K562 (cell line): ENCODE results near the gene SLX4IP. TPM values are rescaled to one million over a fixed set of nuclear protein-coding genes. Genes with fewer than 3 reads are reported as not detected.
A peak's percentile ranks its signal among the peaks of the same experiment; 100 is the strongest.

Experiments used
- CBX1 ChIP-seq: sonication (generic); IDR thresholded peaks from 2 replicates; pipeline ENCODE4 v1.6.1; 2016; ENCODE audit warnings: antibody characterized with exemption, low read depth, mild to moderate bottlenecking
- DACH1 ChIP-seq: fragments of 450-650 bp; IDR thresholded peaks from 2 replicates; pipeline ENCODE4 v1.6.1; 2018; ENCODE audit not compliant: partially characterized antibody
- ELF1 ChIP-seq: fragments of 200-800 bp; sonication (Bioruptor generic); IDR thresholded peaks from 2 replicates; pipeline ENCODE4 v1.6.1; 2016; ENCODE audit warnings: missing genetic modification characterization, missing compliant biosample characterization
- FOS ChIP-seq: IDR thresholded peaks from 3 replicates; pipeline ENCODE4 v1.6.1; 2011; ENCODE audit not compliant: insufficient read length; ENCODE audit errors: extremely low read depth
- NCOA1 ChIP-seq: fragments of 450-650 bp; IDR thresholded peaks from 2 replicates; pipeline ENCODE4 v1.6.1; 2016; ENCODE audit warnings: low read depth
- NFRKB ChIP-seq: fragments of 450-650 bp; IDR thresholded peaks from 2 replicates; pipeline ENCODE4 v1.6.1; 2016; ENCODE audit warnings: low read depth
- OTX1 ChIP-seq: fragments of 450-650 bp; formaldehyde crosslinking; IDR thresholded peaks from 2 replicates; pipeline ENCODE4 v1.4.0; 2022; ENCODE audit warnings: mild to moderate bottlenecking
- PML ChIP-seq: IDR thresholded peaks from 2 replicates; pipeline ENCODE4 v1.6.1; 2012; ENCODE audit warnings: low read length, inconsistent platforms
- POLR2H ChIP-seq: IDR thresholded peaks from 2 replicates; pipeline ENCODE4 v1.6.1; 2016; ENCODE audit warnings: missing genetic modification characterization, low read depth, mild to moderate bottlenecking, control low read depth, missing compliant biosample characterization, moderate library complexity
- SNIP1 ChIP-seq: fragments of 450-650 bp; IDR thresholded peaks from 2 replicates; pipeline ENCODE4 v1.7.1; 2017; ENCODE audit warnings: low read depth, mild to moderate bottlenecking
- SNRNP70 ChIP-seq: fragments of 200-400 bp; formaldehyde crosslinking; optimal IDR thresholded peaks from 2 replicates; pipeline ENCODE3; 2017; ENCODE audit warnings: low read depth, low read length
- SUPT5H ChIP-seq: fragments of 450-650 bp; IDR thresholded peaks from 2 replicates; pipeline ENCODE4 v1.6.1; 2016
- TAF7 ChIP-seq: fragments of 450-650 bp; IDR thresholded peaks from 2 replicates; pipeline ENCODE4 v1.6.1; 2016; ENCODE audit warnings: missing genetic modification characterization, missing compliant biosample characterization
- TAL1 ChIP-seq: fragments of 450-650 bp; IDR thresholded peaks from 2 replicates; pipeline ENCODE4 v1.6.1; 2016; ENCODE audit warnings: mild to moderate bottlenecking
- TCF15 ChIP-seq: fragments of 250-450 bp; sonication (Bioruptor Pico); IDR thresholded peaks from 2 replicates; pipeline ENCODE4 v1.8.0; 2022; ENCODE audit warnings: moderate library complexity, mild to moderate bottlenecking, inconsistent platforms
- ZFP30 ChIP-seq: fragments of 250-450 bp; sonication (Bioruptor Pico); IDR thresholded peaks from 2 replicates; pipeline ENCODE4 v1.8.0; 2022; ENCODE audit warnings: moderate library complexity, mild to moderate bottlenecking, inconsistent platforms, borderline replicate concordance
- ZNF316 ChIP-seq: fragments of 450-650 bp; IDR thresholded peaks from 2 replicates; pipeline ENCODE4 v1.6.1; 2016
- ZNF586 ChIP-seq: fragments of 450-650 bp; formaldehyde crosslinking; conservative IDR thresholded peaks from 2 replicates; pipeline ENCODE4 v1.4.0; 2020; ENCODE audit warnings: mild to moderate bottlenecking, moderate library complexity
- ZNF592 ChIP-seq: fragments of 450-650 bp; IDR thresholded peaks from 2 replicates; pipeline ENCODE4 v1.6.1; 2017; ENCODE audit warnings: antibody characterized with exemption, mild to moderate bottlenecking
- polyA plus RNA-seq, 8 experiments: library from polyadenylated mRNA; depleted of rRNA in 4 of 8; stranded (reverse) in 5 of 8; unstranded in 3 of 8; fragments of >200 nt; fragmentation: Nextera tagmentation in 2 of 8; fragmentation: Illumina TruSeq in 1 of 8; extraction: Ambion mirVana in 2 of 8; extraction: Trizol in 1 of 8; gene quantifications; 2 replicates each; pipeline versions ENCODE4 v1.2.1 to v1.2.3, GENCODE V29; 2011 to 2014; ENCODE audit warnings: inconsistent platforms in 1 of 8, missing spikeins in 1 of 8
- total RNA-seq, 7 experiments: library from RNA; depleted of rRNA in 6 of 7; stranded (reverse); fragments of >200 nt in 6 of 7; fragmentation: Illumina TruSeq in 2 of 7; extraction: Trizol in 2 of 7; gene quantifications; 2 replicates each; pipeline versions ENCODE4 v1.2.1 to v1.2.3, GENCODE V29; 2011 to 2021; ENCODE audit warnings: low replicate concordance in 1 of 7
- TF ChIP-seq, protein P1 (sequence below): sonication (generic); IDR thresholded peaks from 2 replicates; pipeline ENCODE4 v1.6.1; 2016
- TF ChIP-seq, protein P2 (sequence below): sonication (generic); formaldehyde crosslinking; IDR thresholded peaks from 2 replicates; pipeline ENCODE4 v1.8.1; 2023; ENCODE audit warnings: mild to moderate bottlenecking, missing genetic modification reagents
- TF ChIP-seq, protein P3 (sequence below): sonication (generic); formaldehyde crosslinking; IDR thresholded peaks from 2 replicates; pipeline ENCODE4 v1.8.0; 2022; ENCODE audit warnings: missing genetic modification reagents, mild to moderate bottlenecking, borderline replicate concordance

Gene SLX4IP
- total and polyA plus RNA-seq, 9 of the 15 experiments (the other 6 are each of a cell fraction or from before 2014, with no cell fraction given): 1.5 to 5.9 (median 3.5) TPM

GRCh38 chr20:10447028-10447427, 11.9 kb downstream of the SLX4IP start (continued):
- TF ChIP-seq, protein P1, sequence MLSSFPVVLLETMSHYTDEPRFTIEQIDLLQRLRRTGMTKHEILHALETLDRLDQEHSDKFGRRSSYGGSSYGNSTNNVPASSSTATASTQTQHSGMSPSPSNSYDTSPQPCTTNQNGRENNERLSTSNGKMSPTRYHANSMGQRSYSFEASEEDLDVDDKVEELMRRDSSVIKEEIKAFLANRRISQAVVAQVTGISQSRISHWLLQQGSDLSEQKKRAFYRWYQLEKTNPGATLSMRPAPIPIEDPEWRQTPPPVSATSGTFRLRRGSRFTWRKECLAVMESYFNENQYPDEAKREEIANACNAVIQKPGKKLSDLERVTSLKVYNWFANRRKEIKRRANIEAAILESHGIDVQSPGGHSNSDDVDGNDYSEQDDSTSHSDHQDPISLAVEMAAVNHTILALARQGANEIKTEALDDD: no peak
- no peak for TF ChIP-seq SNRNP70
- TF ChIP-seq, protein P2, sequence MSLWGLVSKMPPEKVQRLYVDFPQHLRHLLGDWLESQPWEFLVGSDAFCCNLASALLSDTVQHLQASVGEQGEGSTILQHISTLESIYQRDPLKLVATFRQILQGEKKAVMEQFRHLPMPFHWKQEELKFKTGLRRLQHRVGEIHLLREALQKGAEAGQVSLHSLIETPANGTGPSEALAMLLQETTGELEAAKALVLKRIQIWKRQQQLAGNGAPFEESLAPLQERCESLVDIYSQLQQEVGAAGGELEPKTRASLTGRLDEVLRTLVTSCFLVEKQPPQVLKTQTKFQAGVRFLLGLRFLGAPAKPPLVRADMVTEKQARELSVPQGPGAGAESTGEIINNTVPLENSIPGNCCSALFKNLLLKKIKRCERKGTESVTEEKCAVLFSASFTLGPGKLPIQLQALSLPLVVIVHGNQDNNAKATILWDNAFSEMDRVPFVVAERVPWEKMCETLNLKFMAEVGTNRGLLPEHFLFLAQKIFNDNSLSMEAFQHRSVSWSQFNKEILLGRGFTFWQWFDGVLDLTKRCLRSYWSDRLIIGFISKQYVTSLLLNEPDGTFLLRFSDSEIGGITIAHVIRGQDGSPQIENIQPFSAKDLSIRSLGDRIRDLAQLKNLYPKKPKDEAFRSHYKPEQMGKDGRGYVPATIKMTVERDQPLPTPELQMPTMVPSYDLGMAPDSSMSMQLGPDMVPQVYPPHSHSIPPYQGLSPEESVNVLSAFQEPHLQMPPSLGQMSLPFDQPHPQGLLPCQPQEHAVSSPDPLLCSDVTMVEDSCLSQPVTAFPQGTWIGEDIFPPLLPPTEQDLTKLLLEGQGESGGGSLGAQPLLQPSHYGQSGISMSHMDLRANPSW: no peak
- peak; percentile 68; the same call in 1 of the 2 replicates for TF ChIP-seq ZNF592
- no peak for TF ChIP-seq SNIP1
- TF ChIP-seq NFRKB: 0 out of 2 replicates have a peak, but pooled peaks have one; percentile 19
- no peak for TF ChIP-seq OTX1 (CRISPR knock-in tag)
- TF ChIP-seq ZNF586 (CRISPR knock-in tag): no peak
- TF ChIP-seq PML: no peak
- TF ChIP-seq ZFP30: no peak
- no peak for TF ChIP-seq TCF15
- TF ChIP-seq CBX1: no peak
- TF ChIP-seq SUPT5H: no peak
- TF ChIP-seq DACH1: no peak
- no peak for TF ChIP-seq TAF7 (tag)
- TF ChIP-seq FOS: peak; percentile 16
- no peak for TF ChIP-seq TAL1
- no peak for TF ChIP-seq NCOA1
- TF ChIP-seq ELF1: no peak
- no peak for TF ChIP-seq ZNF316
- peak; percentile 35; the same call in 1 of the 2 replicates for TF ChIP-seq POLR2H (tag)
- TF ChIP-seq, protein P3, sequence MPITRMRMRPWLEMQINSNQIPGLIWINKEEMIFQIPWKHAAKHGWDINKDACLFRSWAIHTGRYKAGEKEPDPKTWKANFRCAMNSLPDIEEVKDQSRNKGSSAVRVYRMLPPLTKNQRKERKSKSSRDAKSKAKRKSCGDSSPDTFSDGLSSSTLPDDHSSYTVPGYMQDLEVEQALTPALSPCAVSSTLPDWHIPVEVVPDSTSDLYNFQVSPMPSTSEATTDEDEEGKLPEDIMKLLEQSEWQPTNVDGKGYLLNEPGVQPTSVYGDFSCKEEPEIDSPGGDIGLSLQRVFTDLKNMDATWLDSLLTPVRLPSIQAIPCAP (CRISPR knock-in tag): no peak
